GM12892 (cell line): Measurements from ENCODE around the gene TMEM184C.

ENCODE experiments used
- DNase-seq: peaks from one replicate; pipeline ENCODE4 v3.0.0; 2011; ENCODE audit not compliant: insufficient read length
- FAIRE-seq: peaks from 2 replicates; lab custom pipeline; 2011; peaks lifted over from hg19 to GRCh38; lab: Jason Lieb, UNC
- POLR2A ChIP-seq: IDR thresholded peaks from 2 replicates; pipeline ENCODE4 v1.6.1; 2011; ENCODE audit warnings: low read depth, low read length, control low read depth
- POLR2AphosphoS5 ChIP-seq: IDR thresholded peaks from 2 replicates; pipeline ENCODE4 v1.6.1; 2011; ENCODE audit warnings: low read depth, low read length, control low read depth
- TAF1 ChIP-seq: IDR thresholded peaks from 2 replicates; pipeline ENCODE4 v1.6.1; 2011; ENCODE audit warnings: low read depth, mild to moderate bottlenecking, control low read depth, low read length, borderline replicate concordance

Gene TMEM184C

DNA sequence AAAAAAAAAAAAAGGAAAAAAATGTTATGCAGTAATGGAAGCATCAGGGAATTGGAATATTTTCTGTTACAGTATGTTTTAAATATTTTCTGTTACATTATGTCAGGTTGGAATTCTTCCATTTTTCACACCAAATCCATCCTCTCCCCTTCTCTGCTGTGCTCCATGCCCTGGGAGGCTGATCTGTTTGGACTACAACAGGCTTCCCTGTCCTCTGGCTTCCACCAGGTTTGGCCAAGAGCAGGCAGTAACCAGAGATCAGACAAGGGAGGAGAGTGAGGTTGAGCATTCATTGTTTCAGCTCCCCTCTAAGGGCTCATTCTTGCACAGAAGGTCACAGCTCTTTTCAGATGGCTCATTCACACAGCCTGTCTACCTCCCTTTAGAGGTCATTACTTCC is 11.7 kb upstream of the TMEM184C start:
- DNase-seq: no peak
- no peak for TF ChIP-seq POLR2A
- no peak for TF ChIP-seq TAF1
- no peak for TF ChIP-seq POLR2AphosphoS5
- no peak for FAIRE-seq

DNA sequence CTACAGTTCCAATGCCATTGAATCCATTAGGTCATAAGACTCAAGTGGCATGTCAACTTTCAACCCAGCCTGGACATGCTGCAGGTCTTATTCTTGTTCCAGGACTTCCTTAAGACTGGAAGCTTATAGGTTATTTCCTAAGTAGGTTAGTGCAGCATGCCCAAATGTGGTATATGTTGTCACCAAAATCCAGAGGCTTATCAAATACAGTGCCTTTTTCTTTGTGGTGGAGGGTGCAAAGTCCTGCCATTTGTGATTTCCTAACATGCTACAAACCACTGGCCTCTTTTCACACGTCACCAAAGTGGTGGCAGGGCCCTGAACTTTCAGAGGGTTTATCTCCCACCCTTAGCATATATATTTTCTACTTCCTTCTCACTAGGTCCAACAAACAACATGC is 9.7 kb upstream of the TMEM184C start:
- TF ChIP-seq POLR2A: no peak
- no peak for TF ChIP-seq POLR2AphosphoS5
- no peak for TF ChIP-seq TAF1
- no peak for DNase-seq
- FAIRE-seq: no peak

DNA sequence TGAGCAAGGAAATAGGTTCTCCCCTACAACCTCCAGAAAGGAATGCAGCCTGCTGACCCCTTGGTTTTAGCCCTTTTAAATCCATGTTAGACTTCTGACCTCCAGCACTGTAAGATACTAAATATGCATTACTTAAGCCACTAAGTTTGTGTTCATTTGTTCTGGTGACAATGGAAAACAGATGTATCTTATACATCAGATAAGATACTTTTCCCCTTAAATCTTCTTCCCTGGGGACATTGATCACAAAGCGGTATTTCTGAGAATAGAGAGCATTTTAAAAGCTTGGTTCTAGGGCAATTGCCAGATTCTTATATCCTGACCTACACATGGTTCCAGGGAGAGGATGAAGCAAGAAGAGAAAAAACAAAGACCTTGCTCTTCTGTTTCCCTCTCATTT is 6.5 kb upstream of the TMEM184C start:
- DNase-seq: no peak

DNA sequence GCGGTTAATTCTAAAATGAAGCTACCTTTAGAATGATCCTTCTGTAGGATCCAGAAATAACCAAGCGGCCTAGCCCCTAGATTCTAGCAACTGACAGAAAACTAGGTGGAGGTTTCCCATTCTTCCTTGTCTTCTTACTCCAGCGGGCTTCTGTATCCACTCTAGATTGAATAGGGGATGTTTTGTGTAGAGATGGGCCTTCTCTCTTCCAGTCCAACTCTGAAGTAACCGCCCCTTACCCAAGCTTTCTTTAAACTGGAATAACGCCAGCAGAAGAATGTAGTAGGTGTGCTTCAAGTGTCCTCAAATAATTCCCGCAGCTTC is 386 bp upstream of the TMEM184C start:
- DNase-seq: no peak
- TF ChIP-seq POLR2A (no peak), POLR2AphosphoS5 (no peak), TAF1 (no peak)
- no peak for FAIRE-seq

More for the DNA sequence above, 6.5 kb upstream of the TMEM184C start:
- TF ChIP-seq POLR2AphosphoS5 (no peak), TAF1 (no peak), POLR2A (no peak)
- no peak for FAIRE-seq

DNA sequence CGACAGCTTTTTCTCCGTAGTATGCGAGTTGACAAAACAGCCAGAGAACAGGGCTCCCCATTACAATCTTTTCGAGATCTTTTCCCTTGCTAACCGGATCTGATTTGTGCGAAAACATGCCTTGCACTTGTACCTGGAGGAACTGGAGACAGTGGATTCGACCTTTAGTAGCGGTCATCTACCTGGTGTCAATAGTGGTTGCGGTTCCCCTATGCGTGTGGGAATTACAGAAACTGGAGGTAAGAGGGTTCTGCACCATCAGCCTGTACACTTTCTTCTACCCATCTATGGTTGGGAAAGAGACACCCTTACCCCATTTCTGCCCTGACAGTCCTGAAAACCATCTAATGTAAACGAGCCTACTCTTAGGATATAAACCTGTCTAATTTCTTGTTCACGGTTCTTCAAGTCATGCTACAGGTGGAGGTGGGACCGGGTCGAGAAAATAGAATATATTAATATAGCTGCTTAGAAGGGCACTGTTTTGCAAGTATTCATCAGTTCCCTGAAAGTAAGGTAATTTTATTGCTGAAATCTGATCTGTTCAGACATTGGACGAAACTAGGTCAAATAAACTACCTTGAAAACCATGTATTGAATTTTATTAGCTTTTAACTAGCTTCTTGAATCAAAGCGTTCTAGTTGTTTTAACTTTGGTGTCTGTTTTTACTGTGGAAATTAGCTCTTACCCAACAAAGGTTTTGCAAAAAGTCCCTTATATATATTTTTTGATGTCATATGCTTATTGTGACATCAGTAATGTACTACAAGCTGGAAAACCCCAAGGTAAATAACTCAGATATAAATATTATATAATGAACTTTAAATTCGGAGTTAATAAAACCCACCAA is 869 bp downstream of the TMEM184C start:
- no peak for TF ChIP-seq POLR2A
- FAIRE-seq (no peak), DNase-seq (no peak)

DNA sequence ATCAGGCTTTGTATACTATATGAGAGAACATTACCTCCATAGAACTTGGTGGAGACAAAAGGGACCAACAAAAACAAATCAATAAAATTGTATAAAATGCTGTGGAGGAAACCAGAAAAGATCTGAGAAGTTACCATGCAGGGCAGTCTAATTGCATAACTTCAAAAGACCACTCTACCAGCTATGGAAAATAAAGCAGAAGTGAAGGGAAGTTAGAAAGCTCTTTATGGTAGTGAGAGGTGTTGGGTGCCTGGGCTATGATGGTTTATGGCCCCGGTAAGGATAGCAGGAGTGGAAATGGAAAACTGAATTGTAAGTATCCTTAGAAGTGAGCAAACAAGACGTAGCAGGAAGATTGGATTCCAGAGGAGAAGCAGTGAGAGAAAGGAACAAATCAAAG is 3.1 kb downstream of the TMEM184C start:
- DNase-seq: no peak
- TF ChIP-seq POLR2AphosphoS5 (no peak), POLR2A (no peak), TAF1 (no peak)

DNA sequence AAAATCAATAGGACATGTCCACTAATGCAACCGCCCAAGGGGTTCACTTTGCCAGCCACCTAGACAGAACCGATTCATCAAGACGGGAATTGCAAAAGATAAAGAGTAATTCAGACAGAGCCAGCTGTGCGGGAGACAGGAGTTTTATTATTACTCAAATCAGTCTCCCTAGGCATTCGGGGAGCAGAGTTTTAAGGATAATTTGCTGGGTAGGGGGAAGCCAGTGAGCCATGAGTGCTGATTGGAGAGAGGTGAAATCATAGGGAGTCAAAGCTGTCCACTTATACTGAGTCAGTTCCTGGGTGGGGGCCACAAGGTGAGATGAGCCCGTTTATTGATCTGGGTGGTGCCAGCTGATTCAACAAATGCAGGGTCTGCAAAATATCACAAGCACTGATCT is 8.5 kb downstream of the TMEM184C start:
- FAIRE-seq: no peak
- no peak for TF ChIP-seq TAF1
- no peak for TF ChIP-seq POLR2AphosphoS5
- no peak for TF ChIP-seq POLR2A
- DNase-seq: no peak

More for the DNA sequence above, 3.1 kb downstream of the TMEM184C start:
- FAIRE-seq: no peak

DNA sequence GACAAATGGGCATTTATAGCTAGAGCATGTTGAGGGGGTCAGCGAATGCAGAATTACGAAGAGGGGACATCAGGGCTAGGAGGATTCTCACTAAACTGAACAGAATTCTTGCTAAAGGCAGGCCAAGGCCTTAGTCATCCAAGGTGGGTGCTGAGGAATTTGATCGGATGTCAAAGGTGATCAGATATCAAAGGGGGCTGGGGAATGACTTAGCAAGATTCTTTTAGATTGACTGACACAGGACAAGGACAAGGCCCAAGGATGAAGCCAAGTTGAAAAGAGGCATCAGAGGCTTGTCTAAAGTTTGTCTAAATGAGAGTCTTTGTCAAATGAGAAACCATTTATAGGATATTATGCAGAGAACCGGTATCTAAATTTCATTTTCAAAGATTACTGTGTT is 9.7 kb downstream of the TMEM184C start:
- TF ChIP-seq POLR2AphosphoS5 (no peak), POLR2A (no peak), TAF1 (no peak)
- DNase-seq: no peak
- FAIRE-seq: no peak

DNA sequence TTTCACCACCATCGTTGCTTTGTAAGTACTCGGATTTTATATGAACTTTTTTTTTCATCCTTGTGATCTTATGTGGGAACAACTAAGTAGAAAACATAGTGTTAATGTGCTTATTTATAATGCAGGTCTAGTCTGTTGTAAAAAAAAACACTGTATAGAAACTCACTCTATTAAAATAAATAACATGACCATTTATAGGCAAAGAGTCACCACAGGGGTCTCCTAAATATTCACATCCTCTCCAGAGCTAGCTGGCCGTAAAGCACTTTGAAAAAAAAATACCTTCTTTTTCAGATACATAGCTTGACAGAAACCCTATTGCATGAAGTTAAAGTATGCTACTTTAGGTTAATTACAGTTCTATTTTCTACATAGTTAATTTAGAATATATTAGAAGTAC is 11.2 kb downstream of the TMEM184C start:
- TF ChIP-seq POLR2A (no peak), POLR2AphosphoS5 (no peak), TAF1 (no peak)
- DNase-seq (no peak), FAIRE-seq (no peak)

DNA sequence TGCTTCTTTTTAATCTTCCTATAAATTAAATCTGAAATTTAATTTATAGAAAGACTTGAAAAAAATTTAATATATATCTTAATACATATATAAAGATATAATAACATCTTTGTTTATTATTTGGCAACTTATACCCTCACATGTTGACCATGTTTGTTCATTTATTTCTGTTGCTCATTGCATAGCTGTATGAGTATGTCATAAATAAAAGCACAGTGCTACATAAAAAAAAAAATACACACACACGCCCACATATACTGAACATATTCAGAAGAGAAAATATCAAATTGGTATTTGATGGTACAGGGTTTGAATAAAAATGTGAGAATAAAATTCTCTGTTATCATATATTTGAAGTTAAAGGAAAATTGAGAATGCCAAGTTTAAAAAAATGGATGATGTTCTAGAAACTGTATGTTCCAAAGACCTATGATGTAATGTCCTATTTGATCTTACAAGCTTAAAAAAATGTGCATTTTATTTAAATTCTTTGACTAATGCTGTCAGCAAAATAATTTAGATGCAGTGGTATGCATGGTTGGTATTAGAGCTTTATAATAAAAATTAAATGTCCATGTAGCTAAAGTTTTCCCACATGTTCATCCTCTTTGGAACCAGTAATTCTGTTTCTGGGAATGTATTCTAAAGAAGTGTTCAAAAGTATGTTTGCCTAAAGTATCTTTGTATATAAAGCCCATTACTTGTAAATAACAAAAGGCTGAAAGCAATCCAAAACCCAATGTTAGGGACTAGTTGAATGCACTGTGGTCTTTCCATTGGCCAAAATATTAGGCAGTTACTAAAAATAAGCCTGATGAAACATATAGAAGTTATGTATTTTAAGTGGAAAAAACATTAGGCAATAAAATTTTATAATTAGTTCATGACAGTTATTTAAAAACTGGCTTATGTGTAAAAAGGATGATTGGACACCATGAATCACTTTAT is 12.9 kb downstream of the TMEM184C start:
- no peak for TF ChIP-seq POLR2A
- TF ChIP-seq POLR2AphosphoS5: no peak
- TF ChIP-seq TAF1: no peak
- FAIRE-seq (no peak), DNase-seq (no peak)

DNA sequence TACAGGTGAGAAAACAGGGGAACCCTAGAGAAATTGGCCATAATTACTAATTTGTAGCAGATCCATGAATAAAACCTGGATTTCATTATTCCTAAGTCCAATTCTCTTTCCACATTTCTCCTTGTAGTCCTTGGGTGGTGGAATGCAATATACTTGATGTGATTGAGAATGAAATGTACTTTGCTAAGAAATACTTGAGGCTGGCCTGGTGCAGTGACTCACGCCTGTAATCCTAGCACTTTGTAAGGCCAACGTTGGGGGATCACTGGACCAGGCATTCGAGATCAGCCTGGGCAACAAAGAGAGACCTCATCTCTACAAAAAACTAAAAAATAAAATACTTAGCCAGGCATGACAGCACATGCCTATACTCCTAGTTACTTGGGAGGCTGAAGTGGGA is 15.9 kb downstream of the TMEM184C start:
- no peak for DNase-seq
- no peak for FAIRE-seq
- TF ChIP-seq TAF1: no peak
- TF ChIP-seq POLR2A: no peak
- no peak for TF ChIP-seq POLR2AphosphoS5

DNA sequence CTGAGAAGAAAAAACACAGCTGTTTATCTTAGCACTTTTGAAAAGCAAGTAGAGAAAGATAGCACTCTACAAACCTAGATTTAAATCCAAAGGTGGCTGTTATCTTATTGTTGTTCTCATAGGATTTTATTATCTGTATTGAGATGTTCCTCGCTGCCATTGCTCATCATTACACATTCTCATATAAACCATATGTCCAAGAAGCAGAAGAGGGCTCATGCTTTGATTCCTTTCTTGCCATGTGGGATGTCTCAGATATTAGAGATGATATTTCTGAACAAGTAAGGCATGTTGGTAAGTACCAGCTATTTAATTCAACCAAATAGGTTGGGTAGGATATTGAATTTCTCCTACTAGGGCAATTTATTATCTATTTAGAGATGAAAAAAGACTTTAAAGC is 16.4 kb downstream of the TMEM184C start:
- FAIRE-seq: no peak
- TF ChIP-seq TAF1 (no peak), POLR2A (no peak), POLR2AphosphoS5 (no peak)

More for the DNA sequence above, 16.4 kb downstream of the TMEM184C start:
- DNase-seq: no peak
